Parathyroid adenoma (tissue), 2 donors: ENCODE measurements around the gene IRF4.

Source experiments
- H2AFZ ChIP-seq: fragments of 300-600 bp; sonication (generic); one replicate; pipeline ENCODE4 v1.7.0; 2017; ENCODE audit warnings: antibody characterized with exemption, mild to moderate bottlenecking
- H3K27ac ChIP-seq: fragments of 300-600 bp; sonication (generic); one replicate; pipeline ENCODE4 v1.7.0; 2017
- H3K27me3 ChIP-seq: fragments of 300-600 bp; sonication (generic); one replicate; pipeline ENCODE4 v1.7.0; 2017; ENCODE audit warnings: low read length; ENCODE audit not compliant: control insufficient read depth, insufficient read depth
- H3K36me3 ChIP-seq: fragments of 300-600 bp; sonication (generic); one replicate; pipeline ENCODE4 v1.7.0; 2017; ENCODE audit warnings: low read length; ENCODE audit not compliant: control insufficient read depth, insufficient read depth
- H3K4me1 ChIP-seq: fragments of 300-600 bp; sonication (generic); one replicate; pipeline ENCODE4 v1.7.0; 2017; ENCODE audit warnings: control low read depth
- H3K4me2 ChIP-seq: fragments of 300-600 bp; sonication (generic); one replicate; pipeline ENCODE4 v1.7.0; 2017; ENCODE audit warnings: low read length
- H3K4me3 ChIP-seq: fragments of 300-600 bp; sonication (generic); one replicate; pipeline ENCODE4 v1.7.0; 2017; ENCODE audit warnings: low read depth, low read length
- H3K79me2 ChIP-seq: fragments of 300-600 bp; sonication (generic); one replicate; pipeline ENCODE4 v1.7.0; 2017; ENCODE audit warnings: control low read depth
- H3K9ac ChIP-seq: fragments of 300-600 bp; sonication (generic); one replicate; pipeline ENCODE4 v1.7.0; 2017; ENCODE audit warnings: mild to moderate bottlenecking
- H3K9me3 ChIP-seq: fragments of 300-600 bp; sonication (generic); one replicate; pipeline ENCODE4 v1.7.0; 2017; ENCODE audit warnings: low read length; ENCODE audit not compliant: control insufficient read depth
- TF ChIP-seq, protein P1 (sequence below): fragments of 300-600 bp; sonication (generic); IDR thresholded peaks from one replicate; pipeline ENCODE4 v1.7.0; 2017; ENCODE audit warnings: antibody characterized with exemption, mild to moderate bottlenecking
- donor health status: primary hyperparathyroidism.

IRF4 gene

GRCh38 chr6:452301-453067 lies 60.9 kb downstream of the IRF4 start:
- Histone ChIP-seq H2AFZ (no peak overlapping the region), H3K36me3 (no peaks in the 10 kb centered on the region), H3K27me3 (no peaks in the 10 kb centered on the region), H3K4me2 (no peak overlapping the region), H3K9ac (no peak overlapping the region), H3K4me1 (no peaks in the 10 kb centered on the region), H3K9me3 (no peaks in the 10 kb centered on the region), H3K4me3 (no peak overlapping the region), H3K79me2 (no peaks in the 10 kb centered on the region), H3K27ac (no peak overlapping the region)
- TF ChIP-seq, protein P1, sequence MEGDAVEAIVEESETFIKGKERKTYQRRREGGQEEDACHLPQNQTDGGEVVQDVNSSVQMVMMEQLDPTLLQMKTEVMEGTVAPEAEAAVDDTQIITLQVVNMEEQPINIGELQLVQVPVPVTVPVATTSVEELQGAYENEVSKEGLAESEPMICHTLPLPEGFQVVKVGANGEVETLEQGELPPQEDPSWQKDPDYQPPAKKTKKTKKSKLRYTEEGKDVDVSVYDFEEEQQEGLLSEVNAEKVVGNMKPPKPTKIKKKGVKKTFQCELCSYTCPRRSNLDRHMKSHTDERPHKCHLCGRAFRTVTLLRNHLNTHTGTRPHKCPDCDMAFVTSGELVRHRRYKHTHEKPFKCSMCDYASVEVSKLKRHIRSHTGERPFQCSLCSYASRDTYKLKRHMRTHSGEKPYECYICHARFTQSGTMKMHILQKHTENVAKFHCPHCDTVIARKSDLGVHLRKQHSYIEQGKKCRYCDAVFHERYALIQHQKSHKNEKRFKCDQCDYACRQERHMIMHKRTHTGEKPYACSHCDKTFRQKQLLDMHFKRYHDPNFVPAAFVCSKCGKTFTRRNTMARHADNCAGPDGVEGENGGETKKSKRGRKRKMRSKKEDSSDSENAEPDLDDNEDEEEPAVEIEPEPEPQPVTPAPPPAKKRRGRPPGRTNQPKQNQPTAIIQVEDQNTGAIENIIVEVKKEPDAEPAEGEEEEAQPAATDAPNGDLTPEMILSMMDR = no peak

DNA sequence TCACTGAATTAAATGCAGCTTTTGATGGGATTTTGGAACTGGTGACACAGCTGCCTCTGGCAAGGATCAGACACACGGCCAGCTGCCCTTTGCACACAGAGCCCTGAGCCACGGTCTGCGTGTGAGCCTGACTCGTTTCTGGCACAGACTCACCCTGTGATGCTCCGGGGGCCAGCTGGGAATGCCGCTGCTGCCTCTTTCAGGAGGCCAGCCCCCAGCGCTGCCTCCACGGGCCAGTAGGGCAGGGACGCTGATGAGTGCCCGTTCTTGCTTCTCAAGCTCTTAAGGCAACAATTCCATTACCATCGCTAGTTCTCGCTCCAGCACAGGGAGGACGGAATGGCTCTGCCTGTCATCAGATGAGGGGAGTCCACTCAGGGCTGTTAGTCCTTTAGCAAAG lies 61.6 kb downstream of the IRF4 start:
- no peak overlapping the region for H2AFZ ChIP-seq
- H3K36me3 ChIP-seq = no peaks in the 10 kb centered on the region
- H3K79me2 ChIP-seq = no peaks in the 10 kb centered on the region
- no peaks in the 10 kb centered on the region for H3K27me3 ChIP-seq
- H3K4me1 ChIP-seq = no peaks in the 10 kb centered on the region
- TF ChIP-seq, protein P1 = no peak
- H3K27ac ChIP-seq = no peak overlapping the region
- no peak overlapping the region for H3K4me3 ChIP-seq
- no peak overlapping the region for H3K9ac ChIP-seq
- no peak overlapping the region for H3K4me2 ChIP-seq
- H3K9me3 ChIP-seq = no peaks in the 10 kb centered on the region

DNA sequence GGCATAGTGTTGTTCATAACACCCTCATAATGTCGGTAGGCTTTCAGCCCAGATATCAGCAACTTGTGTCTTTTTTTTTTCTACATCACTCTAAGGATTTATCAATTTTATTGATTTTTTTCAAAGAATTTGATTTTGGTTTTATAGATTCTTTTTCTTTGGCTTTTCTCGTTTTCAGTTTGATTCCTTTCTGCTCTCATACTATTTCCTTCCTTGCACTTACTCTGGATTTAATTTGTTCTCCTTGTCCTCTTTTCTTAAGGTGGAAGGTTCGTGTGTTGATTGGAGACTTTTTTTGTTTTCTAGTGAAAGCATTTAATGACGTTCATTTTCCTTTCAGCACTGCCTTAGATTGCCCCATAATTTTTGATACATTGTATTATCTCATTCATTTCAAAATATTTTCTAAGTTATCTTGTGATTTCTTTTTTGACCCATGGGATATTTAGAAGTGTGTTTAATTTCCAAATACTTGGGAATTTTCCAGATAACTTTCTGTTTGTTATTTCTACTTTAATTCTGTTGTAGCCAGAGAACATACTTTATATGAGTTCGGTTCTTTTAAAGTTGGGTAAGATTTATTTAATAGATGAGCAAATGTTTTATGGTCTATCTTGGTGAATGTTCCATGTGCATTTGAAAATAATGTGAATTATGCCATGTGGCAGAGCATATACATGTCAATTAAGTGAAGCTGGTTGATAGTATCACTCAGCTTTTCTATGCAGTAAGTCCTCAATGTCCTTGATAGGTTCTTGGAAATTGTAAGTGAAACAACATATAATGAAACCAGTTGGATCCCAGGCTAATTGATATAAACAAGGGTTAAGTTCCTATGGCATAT lies 62.8 kb downstream of the IRF4 start:
- H3K4me2 ChIP-seq = no peak overlapping the region
- no peak overlapping the region for H3K27ac ChIP-seq
- no peaks in the 10 kb centered on the region for H3K4me1 ChIP-seq
- H3K9me3 ChIP-seq = no peaks in the 10 kb centered on the region
- H3K27me3 ChIP-seq = no peaks in the 10 kb centered on the region
- no peak overlapping the region for H3K9ac ChIP-seq
- no peak overlapping the region for H2AFZ ChIP-seq
- H3K79me2 ChIP-seq = no peaks in the 10 kb centered on the region
- no peaks in the 10 kb centered on the region for H3K36me3 ChIP-seq
- TF ChIP-seq, protein P1 = no peak
- no peak overlapping the region for H3K4me3 ChIP-seq

DNA sequence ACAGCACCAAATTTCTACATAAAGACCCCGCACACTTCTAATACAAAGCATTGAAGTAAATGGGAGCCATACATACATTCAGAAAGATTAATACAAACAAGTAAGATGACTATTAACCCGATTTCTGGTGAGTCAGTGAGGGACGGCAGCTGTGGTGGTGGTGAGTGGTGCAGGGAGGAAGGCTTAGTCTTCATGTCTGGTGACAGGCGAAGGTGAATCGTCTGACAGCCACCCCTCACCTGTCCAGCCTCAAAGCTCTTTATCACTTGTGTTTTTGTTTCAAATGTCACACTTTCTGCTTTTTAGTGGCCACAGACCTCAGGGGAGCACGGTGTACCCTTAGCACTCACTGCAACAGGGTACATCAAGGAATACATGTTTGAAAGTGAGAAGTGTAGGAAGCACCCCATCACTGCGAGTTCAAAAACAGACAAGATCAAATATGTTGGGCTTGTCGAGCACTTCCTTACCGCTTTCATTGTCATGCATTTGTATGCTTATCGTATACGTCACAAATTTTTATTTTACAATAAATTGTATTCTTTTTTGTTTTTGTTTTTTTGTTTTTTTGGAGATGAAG lies 63.5 kb downstream of the IRF4 start:
- Histone ChIP-seq H3K9ac (no peak overlapping the region), H3K4me2 (no peak overlapping the region), H3K27me3 (no peaks in the 10 kb centered on the region), H3K36me3 (no peaks in the 10 kb centered on the region), H3K4me1 (no peaks in the 10 kb centered on the region), H3K27ac (no peak overlapping the region), H3K4me3 (no peak overlapping the region), H2AFZ (no peak overlapping the region), H3K79me2 (no peaks in the 10 kb centered on the region), H3K9me3 (no peaks in the 10 kb centered on the region)
- TF ChIP-seq, protein P1 = no peak
